SK-N-MC (cell line): ENCODE results near the gene STX10.
"Not testable (repeated sequence)": the region's sequence is repeated elsewhere in the genome, so short reads cannot be mapped to it uniquely, and the experiment has no call there.

Experiments used
- DNase-seq: peaks from one replicate; pipeline ENCODE4 v3.0.0-alpha.2; 2011; ENCODE audit warnings: low read depth, low spot score
- H3K27ac ChIP-seq: fragments of 200-600 bp; sonication (generic); 2 replicates; pipeline ENCODE4 v1.5.1; 2016; ENCODE audit warnings: mixed run types
- H3K36me3 ChIP-seq: fragments of 200-600 bp; sonication (generic); 2 replicates; pipeline ENCODE4 v1.6.1; 2017; ENCODE audit warnings: antibody characterized with exemption, low read length, mixed read lengths; ENCODE audit not compliant: insufficient read depth
- H3K4me3 ChIP-seq: fragments of 200-600 bp; sonication (generic); 2 replicates; pipeline ENCODE4 v1.5.1; 2016
- H3K9ac ChIP-seq: fragments of 200-600 bp; sonication (generic); 2 replicates; pipeline ENCODE4 v1.8.0; 2017; ENCODE audit warnings: mixed run types, mixed read lengths; ENCODE audit not compliant: insufficient read length
- H3K9me3 ChIP-seq: fragments of 200-600 bp; sonication (generic); 2 replicates; pipeline ENCODE4 v1.6.1; 2017; ENCODE audit warnings: low read depth, mild to moderate bottlenecking, antibody characterized with exemption, low read length, moderate library complexity, mixed read lengths
- EZH2 ChIP-seq: fragments of 200-600 bp; sonication (generic); IDR thresholded peaks from one replicate; pipeline ENCODE4 v1.6.1; 2017; ENCODE audit warnings: antibody characterized with exemption
- FOXP2 ChIP-seq: optimal IDR thresholded peaks from 2 replicates; pipeline ENCODE3; 2011; ENCODE audit warnings: mild to moderate bottlenecking, moderate library complexity; ENCODE audit not compliant: insufficient read depth; ENCODE audit errors: extremely low read length, control extremely low read depth
- POLR2AphosphoS5 ChIP-seq: IDR thresholded peaks from 2 replicates; pipeline ENCODE4 v1.6.1; 2012; ENCODE audit warnings: mild to moderate bottlenecking, low read depth, low read length, borderline replicate concordance

The STX10 gene

DNA sequence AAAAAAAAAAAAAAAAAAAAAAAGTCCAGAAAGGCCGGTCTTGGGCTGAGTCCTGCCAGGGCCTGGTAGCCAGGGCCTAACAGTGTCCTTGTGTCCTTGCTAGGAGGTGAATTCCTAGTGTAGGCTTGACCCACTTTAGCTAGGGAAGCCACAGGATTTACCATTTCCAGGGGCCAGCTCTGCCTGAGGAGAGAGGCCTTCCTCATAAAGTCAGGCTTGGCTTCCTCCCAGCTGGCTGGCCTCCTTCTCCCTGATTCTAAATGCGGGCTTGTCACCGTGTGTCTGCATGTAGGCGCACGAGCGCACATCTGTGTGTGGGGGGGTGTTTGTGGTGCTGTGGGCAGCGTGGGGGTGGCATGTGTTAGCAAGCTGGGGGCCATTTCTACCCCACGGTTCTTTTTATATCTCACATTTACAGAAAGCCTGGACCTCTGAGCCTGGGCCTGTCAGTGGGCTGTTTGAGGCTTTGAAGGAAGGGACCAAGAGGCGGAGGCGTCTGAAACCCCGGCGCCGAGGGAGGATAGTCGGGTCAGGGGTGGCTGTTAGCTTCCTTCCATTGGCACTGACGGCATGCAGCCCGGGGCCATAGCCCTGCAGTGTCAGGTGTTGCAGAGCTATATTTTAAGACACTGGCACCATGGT lies 31.7 kb upstream of the STX10 start:
- Histone ChIP-seq H3K36me3 (no peaks in the 10 kb centered on the region), H3K4me3 (peak overlapping the region; percentile 15; the same call in 1 of the 2 replicates), H3K9ac (peak overlapping the region; percentile 62), H3K9me3 (no peaks in the 10 kb centered on the region), H3K27ac (peak overlapping the region; percentile 46)
- DNase-seq: no peak
- TF ChIP-seq EZH2: no peak

- not testable (repeated sequence) for H3K9ac ChIP-seq, H3K27ac ChIP-seq, DNase-seq, H3K9me3 ChIP-seq, H3K36me3 ChIP-seq, H3K4me3 ChIP-seq
Measured at GRCh38 chr19:13178291-13178690, 28.1 kb upstream of the STX10 start.

DNA sequence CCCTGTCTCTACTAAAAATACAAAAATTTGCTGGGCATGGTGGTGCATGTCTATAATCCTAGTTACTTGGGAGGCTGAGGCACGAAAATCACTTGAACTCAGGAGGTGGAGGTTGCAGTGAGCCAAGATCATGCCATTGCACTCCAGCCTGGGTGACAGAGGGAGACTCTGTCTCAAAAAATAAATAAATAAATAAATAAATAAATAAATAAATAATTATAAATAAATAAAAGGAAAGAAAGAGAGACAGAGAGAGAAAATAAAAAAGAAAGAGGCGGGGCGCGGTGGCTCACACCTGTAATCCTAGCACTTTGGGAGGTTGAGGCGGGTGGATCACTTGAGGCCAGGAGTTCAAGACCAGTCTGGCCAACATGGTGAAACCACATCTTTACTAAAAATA lies 27.4 kb upstream of the STX10 start:
- not testable (repeated sequence) for H3K27ac ChIP-seq, H3K4me3 ChIP-seq, H3K9me3 ChIP-seq, H3K36me3 ChIP-seq, DNase-seq, H3K9ac ChIP-seq

DNA sequence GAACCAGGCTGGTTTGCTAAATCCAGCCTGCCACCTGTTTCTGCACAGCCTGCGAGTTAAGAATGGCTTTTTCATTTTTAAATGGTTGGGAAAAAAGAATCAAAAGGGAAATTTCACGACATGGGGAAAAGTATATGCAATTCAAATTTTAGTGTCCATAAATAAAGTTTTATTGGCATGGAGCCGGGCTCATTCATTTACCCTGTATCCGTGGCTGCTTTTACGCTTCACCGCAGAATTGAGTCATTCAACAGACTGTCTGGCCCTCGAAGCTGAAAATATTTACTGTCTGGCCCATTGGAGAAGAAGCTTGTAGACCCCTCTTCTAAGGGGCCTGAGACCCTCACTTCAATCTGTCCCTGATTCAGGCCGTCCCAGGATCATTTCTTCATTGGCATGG lies 26.2 kb upstream of the STX10 start:
- no peak overlapping the region for H3K4me3 ChIP-seq

GRCh38 chr19:13173139-13173737 lies 23.1 kb upstream of the STX10 start:
- no peak overlapping the region for H3K4me3 ChIP-seq
- DNase-seq: no peak
- H3K9ac ChIP-seq: no peak overlapping the region
- 0 out of 2 replicates have a peak overlapping the region, but pooled peaks have one; percentile 13 for H3K27ac ChIP-seq
- no peaks in the 10 kb centered on the region for H3K36me3 ChIP-seq
- TF ChIP-seq FOXP2: no peak
- no peak for TF ChIP-seq EZH2
- no peak for TF ChIP-seq POLR2AphosphoS5
- H3K9me3 ChIP-seq: no peaks in the 10 kb centered on the region

More for the DNA sequence above, 26.2 kb upstream of the STX10 start:
- Histone ChIP-seq H3K36me3 (no peaks in the 10 kb centered on the region), H3K9me3 (no peaks in the 10 kb centered on the region), H3K9ac (peak overlapping the region; percentile 41), H3K27ac (no peak overlapping the region)
- no peak for DNase-seq
- TF ChIP-seq FOXP2: no peak
- TF ChIP-seq EZH2: no peak
- no peak for TF ChIP-seq POLR2AphosphoS5

- Histone ChIP-seq H3K9ac (no peak overlapping the region), H3K4me3 (no peak overlapping the region), H3K9me3 (no peaks in the 10 kb centered on the region), H3K36me3 (no peaks in the 10 kb centered on the region), H3K27ac (no peak overlapping the region)
- no peak for DNase-seq
- TF ChIP-seq POLR2AphosphoS5 (no peak), FOXP2 (no peak), EZH2 (no peak)
Measured at GRCh38 chr19:13172346-13173138, 22.4 kb upstream of the STX10 start.

GRCh38 chr19:13171146-13171545 lies 21.0 kb upstream of the STX10 start:
- no peaks in the 10 kb centered on the region for H3K36me3 ChIP-seq
- no peak overlapping the region for H3K4me3 ChIP-seq
- no peaks in the 10 kb centered on the region for H3K9me3 ChIP-seq
- H3K9ac ChIP-seq: no peak overlapping the region
- TF ChIP-seq FOXP2: no peak
- TF ChIP-seq EZH2: no peak
- no peak for TF ChIP-seq POLR2AphosphoS5
- DNase-seq: no peak
- H3K27ac ChIP-seq: no peak overlapping the region

GRCh38 chr19:13169769-13170168 lies 19.6 kb upstream of the STX10 start:
- no peaks in the 10 kb centered on the region for H3K36me3 ChIP-seq
- no peaks in the 10 kb centered on the region for H3K9me3 ChIP-seq
- H3K27ac ChIP-seq: no peak overlapping the region
- no peak overlapping the region for H3K4me3 ChIP-seq
- no peak for DNase-seq
- TF ChIP-seq FOXP2 (no peak), EZH2 (no peak), POLR2AphosphoS5 (no peak)
- no peak overlapping the region for H3K9ac ChIP-seq

GRCh38 chr19:13166151-13166550 lies 16.0 kb upstream of the STX10 start:
- not testable (repeated sequence) for H3K27ac ChIP-seq, H3K9me3 ChIP-seq, H3K4me3 ChIP-seq, H3K36me3 ChIP-seq, H3K9ac ChIP-seq, DNase-seq
